Ramos (cell line): ENCODE measurements around the gene EPB41L5.
"Not testable (repeated sequence)": the region's sequence is repeated elsewhere in the genome, so short reads cannot be mapped to it uniquely, and the experiment has no call there.

Experiments used
- in situ Hi-C: fragments of 300-500 bp; cut with MboI; formaldehyde crosslinking; loops from one replicate; pipeline ENCODE4 v1.14.3; 2022; ENCODE audit warnings: low sequenced_read_pairs; ENCODE audit not compliant: unreplicated experiment

EPB41L5 gene

DNA sequence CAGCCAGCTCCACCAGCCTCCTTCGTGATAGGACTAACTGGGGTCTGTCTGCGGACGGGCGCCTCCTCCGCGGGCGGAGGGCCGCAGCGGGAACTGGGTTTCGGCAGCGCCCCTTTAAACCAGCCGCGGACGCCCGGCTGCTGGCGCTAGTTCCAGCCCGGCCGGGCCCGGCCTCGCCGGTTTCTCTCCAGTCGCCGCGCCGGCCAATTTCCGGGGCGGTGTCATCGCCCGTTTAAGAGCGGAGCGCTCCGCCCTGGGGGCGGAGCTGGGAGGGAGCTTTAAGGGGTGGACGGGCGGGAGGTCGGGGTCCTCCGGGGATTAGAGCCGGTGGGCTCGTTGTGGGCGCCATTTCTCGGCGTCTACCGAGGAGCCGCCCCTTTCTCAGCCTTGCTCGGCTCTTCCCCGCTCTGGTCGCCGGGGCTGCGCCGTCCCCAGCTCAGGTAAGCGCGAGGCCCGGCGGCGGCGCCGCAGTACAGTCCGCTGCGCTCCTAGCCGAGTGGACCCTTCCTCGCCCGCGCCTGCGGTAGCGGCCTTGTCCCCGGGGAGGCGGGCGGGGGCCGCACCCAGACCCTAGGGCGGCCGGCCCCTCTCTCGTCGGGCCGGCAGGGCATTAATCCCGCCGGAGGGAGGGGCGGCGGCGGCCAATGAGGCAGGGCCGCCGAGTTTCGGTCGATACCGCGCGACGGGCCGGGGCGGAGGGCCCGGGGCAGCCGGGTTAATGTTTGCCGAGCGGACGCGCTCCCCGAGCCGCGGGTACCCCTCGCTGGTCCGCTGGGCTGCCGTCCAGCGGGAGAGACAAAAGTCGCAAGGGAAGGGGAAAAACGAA lies at the start of gene EPB41L5:
EPB41L5 (plus strand) TSS at position 307 of the 826 bp plus-strand sequence. CDS start 6,008 bp downstream, outside the sequence.
- in situ Hi-C loops = no loop called here

DNA sequence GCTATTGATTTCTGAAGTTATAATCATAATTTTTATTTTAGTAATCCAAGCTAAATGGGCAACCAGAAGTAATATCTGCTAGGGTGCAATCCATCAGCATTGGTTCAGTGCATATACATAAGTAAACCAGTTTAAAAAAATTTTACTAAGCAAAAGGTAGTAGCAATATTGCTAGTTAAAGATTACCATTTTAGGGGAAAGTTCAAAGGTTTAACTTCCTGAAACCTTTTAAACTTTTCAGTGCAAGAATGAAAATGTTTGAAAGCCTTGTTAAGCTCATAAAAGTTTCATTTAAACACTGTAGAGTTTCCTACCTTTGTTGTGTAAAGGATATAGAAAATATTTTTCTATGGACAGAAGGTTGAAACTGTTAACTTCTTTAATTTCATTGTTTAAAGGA lies 31.0 kb upstream of the EPB41L5 start:
- in situ Hi-C loops = no loop called here

DNA sequence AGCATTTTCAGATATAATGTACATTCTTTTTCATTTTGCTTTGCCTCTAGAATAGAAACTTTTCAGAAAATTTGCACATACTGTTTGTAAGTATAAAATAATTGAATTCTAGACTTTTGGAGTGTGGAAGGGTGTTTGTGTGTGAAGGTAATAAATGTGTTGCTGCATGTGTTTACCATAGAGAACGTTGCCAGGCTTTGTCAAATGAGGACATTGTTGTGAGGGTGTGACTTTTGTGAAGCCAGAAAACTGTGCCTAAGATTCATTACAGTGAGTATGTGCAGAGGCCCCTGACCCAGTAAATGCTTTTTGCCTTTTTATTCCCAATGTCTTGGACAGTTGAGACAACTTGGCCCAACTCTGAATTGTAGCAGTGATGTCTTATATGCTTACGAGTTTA lies 30.4 kb upstream of the EPB41L5 start:
- in situ Hi-C loops = no loop called here

DNA sequence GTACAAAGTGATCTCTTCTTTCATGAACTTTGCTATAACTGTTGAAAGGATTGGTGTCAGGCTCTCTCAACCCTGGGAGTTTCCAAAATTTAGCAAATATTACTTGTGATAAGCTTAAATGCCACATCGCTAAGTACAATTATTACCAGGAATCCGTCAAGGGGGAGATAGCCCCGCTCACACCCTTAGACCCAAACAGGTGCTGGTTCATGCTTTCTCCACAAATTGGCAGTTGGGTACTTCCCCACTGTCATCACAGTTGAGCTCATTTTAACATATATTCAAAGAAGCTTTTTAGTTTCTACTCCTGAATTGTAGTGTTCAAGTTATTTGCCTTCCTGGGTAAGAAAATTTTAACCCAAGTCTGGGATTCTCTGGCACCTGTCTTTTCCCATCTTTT lies 29.8 kb upstream of the EPB41L5 start:
- in situ Hi-C loops = no loop called here

DNA sequence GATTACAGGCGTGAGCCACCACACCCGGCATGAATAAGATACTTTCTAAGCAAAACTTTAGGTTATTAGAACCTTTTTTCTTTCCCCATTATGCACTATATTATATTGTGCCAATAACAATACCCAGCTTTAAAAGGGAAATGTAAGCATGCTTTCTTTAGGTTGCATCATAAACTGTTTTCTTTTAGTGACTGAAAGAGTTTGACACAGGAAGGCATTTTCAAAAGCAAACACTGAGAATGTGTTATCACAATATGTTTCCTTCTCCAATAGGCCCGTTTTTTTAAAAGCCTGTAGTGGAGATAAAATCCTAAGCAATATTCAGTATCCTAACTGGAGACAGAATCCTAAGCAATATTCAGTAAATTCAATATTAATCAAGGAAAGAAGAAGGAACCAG lies 16.7 kb upstream of the EPB41L5 start:
- in situ Hi-C loops = no loop called here

DNA sequence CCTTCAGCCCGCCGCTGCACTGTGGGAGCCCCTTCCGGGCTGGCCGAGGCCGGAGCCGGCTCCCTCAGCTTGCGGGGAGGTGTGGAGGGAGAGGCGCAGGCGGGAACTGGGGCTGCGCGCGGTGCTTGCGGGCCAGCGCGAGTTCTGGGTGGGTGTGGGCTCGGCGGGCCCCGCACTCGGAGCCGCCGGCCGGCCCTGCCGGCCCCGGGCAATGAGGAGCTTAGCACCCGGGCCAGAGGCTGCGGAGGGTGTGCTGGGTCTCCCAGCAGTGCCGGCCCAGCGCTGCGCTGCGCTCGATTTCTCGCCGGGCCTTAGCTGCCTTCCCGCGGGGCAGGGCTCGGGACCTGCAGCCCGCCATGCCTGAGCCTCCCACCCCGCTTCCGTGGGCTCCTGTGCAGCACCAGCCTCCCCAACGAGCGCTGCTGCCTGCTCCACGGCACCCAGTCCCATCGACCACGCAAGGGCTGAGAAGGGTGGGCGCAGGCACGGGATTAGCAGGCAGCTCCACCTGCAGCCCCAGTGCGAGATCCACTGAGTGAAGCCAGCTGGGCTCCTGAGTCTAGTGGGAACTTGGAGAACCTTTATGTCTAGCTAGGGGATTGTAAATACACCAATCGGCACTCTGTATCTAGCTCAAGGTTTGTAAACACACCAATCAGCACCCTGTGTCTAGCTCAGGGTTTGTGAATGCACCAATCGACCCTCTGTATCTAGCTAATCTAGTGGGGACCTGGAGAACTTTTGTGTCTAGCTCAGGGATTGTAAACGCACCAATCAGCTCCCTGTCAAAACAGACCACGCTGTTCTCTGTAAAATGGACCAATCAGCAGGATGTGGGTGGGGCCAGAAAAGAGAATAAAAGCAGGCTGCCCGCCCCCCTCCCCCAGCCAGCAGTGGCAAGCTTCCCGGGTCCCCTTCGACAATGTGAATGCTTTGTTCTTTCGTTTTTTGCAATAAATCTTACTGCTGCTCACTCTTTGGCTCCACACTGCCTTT lies 15.7 kb upstream of the EPB41L5 start:
- in situ Hi-C loops = not testable (repeated sequence)

DNA sequence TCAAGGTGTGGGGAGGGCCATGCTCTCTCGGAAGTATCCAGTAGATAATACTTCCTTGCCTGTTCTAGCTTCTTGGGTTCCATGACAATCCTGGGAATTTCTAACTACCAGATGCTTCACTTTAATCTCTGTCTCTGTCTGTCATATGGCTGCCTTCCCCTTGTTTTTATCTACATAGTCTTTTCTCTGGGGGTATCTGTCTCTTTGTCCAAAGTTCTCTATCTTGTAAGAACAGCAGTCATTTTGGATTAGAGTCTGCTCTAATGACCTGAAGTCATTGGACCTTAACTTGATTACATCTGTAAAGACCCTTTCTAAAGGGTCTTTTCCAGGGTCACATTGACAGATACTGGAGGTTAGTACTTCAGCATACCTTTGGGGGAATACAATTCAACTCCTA lies 11.4 kb upstream of the EPB41L5 start:
- in situ Hi-C loops = no loop called here

DNA sequence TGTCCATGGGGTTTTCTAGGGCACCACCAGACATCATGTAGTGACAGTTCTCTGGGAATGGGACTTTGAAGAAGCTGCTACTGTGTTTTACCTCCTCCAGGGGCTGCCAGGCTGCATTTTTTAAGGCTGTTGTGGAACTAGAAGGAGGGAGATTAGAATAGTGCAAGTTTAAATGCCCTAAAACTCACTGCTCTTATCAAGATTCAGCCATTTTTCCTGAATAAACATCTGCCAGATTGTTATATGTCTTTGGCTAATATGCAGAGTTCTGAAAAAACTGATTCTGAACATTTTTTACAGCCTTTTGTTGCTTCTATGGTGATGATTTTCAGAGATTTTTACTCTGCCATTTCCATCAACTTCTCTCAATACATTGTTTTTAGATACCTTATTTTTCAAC lies 8.6 kb upstream of the EPB41L5 start:
- in situ Hi-C loops = no loop called here

DNA sequence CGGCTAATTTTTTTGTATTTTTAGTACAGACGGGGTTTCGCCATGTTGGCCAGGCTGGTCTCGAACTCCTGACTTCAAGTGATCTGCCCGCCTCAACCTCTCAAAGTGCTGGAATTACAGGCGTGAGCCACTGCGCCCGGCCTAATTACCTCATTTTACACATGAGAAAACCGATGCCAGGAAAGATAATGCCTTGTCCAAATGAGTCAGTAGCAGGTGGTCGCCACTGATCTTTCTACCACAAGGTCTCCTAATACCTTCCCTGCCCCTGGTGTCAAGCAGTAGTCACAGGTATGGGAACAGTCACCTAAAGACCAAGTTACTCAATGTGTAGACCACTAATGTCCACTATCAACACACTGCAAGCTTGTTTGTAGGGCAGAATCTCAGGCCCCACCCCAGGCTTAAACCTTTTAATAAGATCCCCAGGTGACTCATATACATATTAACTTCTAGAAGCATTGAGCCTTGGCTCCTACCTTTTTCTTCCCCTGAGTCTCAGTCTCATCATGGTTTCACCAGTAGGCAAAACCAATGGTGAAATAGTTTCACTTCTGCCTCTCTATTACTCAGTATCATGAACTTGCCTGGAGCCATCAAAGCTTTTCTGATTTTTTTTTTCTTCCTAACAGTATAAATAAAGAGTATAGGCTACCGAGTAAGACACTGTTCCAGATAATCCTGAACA lies 6.9 kb upstream of the EPB41L5 start:
- in situ Hi-C loops = no loop called here

DNA sequence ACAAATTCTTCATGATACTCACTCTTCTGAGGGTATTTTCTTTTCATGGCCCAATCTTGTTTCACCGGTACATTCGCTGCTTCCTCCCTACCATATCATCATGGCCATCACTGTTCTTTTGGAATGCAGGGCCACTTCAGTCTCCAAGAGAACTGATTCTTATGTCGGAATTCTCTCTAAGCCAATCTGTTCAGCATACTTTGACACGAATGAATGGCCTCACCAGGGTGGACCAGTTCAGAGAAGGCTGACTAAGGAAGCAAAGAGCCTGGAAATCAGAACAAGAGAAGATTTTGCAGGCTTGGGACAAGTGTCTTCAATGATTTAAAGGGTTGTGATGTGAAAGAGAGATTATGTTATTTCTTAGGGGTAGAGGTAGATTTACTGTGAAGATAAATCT lies 5.0 kb upstream of the EPB41L5 start:
- in situ Hi-C loops = no loop called here

DNA sequence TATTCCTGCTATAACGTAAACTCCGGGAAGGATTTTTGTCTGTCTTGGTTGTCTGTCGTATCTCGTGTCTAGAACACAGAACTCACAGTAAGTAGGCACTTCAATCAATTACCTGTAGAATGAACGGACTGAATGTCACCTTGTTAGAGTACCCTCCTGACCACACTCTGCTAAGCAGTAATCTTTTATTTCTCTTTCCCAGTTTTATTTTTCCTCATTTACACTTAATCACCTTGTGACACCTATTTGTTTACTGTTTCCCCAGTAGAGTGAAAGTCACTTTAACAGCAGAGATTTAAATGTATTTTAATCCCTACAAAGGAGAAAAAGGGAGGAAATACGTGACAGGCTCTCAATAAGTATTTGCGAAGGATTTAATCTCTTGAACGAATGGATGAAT lies 514 bp upstream of the EPB41L5 start:
- in situ Hi-C loops = no loop called here

DNA sequence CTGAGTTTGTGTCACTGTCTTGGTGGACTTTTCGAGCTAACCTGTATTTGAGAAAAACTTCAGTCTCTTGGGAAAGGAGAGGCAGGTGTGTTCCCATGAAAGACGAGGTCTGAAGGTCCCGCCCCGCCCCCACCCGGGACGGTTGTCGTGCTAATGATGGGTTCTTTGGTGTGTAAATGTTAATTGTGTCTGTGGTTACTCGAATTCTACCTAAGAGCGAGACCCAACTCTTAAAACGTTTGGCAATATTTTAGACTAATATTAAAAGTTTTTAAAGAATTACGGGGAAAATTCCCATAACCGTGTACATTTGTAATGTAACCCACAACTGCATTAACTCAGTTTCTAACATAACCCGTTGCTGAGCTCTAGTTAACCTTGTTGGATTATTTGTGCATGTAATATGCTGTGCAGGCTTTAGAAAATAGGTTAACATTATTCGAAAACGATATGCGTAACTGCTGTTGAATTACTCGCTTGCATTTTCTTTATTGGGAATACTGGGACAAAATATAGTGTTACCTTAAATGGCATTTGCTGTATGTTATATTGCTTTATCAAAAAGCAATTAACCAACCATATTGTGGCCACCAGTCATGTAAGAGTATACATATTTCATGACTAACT lies 833 bp downstream of the EPB41L5 start:
- in situ Hi-C loops = no loop called here

DNA sequence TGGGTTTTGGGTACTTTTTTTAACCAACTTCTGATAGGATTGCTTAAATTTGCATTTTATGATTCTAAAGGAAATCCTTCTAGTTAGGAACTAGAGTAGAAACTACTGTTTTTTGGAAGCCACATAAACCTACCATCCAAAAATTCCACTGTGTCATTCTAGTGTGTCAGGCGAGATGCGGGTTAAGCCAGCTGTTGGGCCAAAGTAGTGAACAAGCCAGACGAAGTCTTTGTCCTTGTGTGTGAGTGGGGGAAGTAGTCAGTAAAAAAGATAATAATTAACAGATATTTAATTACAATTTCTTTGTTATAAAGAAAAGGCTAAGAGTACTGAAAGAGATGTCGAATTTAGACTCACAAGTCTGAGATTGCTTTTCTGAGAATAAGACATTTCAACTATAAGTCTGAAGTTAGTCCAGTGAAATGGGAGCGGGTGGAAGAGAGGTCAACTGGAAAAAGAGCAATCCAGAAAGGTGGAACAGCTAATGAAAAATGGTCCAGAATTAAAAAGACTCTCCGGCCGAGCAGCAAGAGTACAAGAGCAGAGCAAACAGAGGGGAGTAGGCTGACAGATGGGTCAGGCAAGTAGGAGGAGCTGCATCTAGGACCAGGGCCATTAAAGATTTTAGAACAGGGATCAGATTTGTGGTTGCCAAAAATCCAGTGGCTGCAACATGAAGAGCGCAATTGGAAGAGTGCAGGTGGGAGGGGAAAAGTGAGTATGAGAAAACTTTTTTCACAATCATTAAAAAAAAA lies 1.5 kb downstream of the EPB41L5 start:
- in situ Hi-C loops = no loop called here

DNA sequence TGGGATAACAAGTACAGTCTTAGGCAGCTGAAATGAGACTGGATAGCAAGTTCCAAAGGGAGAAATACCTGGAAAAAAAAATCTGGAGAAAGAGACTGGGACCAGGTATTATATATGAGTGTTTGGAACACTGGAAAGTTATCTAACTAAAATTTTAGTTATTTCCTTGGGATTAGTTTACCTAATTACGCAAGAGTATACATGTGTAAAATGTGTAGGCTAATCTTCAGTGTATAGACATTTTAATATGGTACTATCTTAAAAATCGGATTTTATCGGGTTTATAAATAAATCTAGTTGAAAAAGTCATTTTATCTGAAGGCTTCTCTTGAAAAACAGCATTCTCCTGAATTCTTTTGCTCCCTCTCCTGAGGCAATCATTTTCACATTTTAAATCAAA lies 3.9 kb downstream of the EPB41L5 start:
- in situ Hi-C loops = no loop called here

DNA sequence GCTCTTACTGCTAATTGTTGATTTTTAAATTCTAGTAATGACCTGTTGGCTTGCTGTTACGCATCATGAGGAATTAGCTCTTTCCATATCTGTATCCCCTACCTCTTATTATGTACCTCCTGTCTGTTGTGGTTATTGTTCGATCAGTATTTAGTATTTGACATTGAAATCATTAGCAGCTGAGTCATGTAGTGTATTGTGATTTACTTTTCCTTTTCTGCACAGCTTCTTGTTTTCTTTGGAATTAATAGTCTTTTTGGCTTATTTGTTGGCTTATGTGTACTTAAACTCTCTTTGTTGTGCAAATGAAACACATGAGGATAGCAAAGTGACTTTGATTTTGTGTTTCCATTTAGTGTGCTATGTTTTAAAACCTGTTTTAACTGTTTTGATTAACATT lies 4.3 kb downstream of the EPB41L5 start:
- in situ Hi-C loops = no loop called here

DNA sequence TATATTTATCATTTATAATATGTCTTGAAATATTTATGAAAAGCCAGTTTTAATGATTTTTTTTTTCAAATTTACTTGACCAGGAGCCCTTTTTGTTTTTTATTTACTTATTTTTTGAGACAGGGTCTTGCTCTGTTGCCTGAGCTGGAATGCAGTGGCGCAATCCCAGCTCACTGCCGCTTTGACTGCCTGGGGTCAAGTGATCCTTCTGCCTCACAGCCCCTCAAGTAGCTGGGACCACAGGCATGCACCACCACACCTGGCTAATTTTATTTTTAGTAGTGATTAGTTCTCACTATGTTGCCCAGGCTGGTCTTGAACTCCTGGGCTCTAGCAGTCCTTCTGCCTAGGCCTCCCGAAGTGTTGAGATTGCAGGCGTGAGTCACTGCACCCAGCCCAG lies 5.7 kb downstream of the EPB41L5 start:
- in situ Hi-C loops = no loop called here

DNA sequence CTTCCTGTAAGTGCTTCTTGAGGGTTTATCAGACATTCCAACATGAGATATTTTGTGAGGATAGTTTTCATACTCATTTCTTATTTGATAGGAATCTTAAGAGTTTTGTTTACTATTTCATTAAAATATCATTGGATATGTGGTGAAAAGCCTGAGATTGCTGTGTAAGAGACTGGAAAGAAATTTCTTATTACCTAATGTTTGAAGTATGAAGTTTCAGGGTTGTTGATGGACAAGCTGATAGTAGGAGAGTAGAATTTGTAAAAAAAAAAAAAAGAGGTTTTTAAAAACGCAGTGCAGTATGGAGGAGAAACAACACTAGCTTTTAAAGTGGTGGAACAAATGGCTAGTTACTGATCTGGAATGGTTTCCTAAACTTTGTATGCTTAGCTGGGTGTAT lies 7.7 kb downstream of the EPB41L5 start:
- in situ Hi-C loops = no loop called here

DNA sequence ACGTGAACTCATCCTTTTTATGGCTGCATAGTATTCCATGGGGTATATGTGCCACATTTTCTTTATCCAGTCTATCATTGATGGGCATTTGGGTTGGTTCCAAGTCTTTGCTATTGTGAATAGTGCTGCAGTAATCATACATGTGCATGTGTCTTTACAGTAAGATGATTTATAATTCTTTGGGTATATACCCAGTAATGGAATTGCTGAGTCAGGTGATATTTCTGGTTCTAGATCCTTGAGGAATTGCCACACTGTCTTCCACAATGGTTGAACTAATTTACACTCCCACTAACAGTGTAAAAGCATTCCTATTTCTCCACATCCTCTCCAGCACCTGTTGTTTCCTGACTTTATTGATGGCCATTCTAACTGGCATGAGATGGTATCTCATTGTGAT lies 9.6 kb downstream of the EPB41L5 start:
- in situ Hi-C loops = not testable (repeated sequence)

DNA sequence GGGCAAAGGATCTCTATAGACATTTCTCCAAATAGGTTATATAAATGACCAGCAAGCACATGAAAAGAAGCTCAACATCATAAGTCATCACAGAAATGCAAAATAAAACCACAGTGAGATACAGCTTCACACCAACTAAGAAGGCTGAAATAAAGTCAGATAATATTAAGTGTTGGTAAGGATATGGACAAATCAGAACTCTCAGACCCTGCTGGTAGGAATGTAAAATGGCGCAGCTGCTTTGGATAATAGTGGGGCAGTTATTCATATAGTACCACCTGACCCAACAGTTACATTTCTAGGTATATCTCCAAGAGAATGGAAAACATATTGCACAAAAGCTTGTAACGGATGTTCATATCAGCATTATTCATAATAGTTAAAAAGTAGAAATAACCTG lies 14.0 kb downstream of the EPB41L5 start:
- in situ Hi-C loops = no loop called here

DNA sequence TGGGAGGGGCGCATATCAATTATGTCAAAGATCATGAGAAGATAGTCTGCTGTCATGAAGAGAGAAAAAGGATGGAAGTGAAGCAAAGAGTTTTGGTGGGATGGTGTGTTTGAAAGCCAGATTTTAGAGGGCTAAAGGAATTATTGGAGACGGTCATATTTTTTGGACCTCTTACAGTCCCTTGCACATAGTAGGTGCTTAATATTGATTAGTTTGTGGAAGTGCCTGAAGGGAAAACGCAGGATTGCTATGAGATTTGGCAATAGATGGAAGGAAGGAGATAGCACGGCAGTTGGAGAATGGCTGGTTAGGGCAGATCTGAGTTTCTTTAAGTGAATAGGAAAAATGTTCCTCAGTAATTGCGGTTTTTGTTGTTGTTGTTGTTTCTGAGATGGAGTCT lies 15.9 kb downstream of the EPB41L5 start:
- in situ Hi-C loops = no loop called here
